ENCODE results near the gene GZMB.

Gene GZMB

GRCh38 chr14:24630872-24631477 lies 3.0 kb downstream of the GZMB start:
- TF ChIP-seq CTCF (IDR thresholded peaks at IDR 0.05), result no peak
- no peak for TF ChIP-seq ZFX (IDR thresholded peaks at IDR 0.05; ENCODE audit: borderline replicate concordance)
- no peak overlapping the region for H3K27ac ChIP-seq

- TF ChIP-seq ZFX (IDR thresholded peaks at IDR 0.05; ENCODE audit: borderline replicate concordance), result no peak
- TF ChIP-seq CTCF (IDR thresholded peaks at IDR 0.05), result no peak
- H3K27ac ChIP-seq, result no peak overlapping the region
Observed at GRCh38 chr14:24630087-24630871, 3.7 kb downstream of the GZMB start.

- H3K27ac ChIP-seq, result no peak overlapping the region
- TF ChIP-seq ZFX (IDR thresholded peaks at IDR 0.05; ENCODE audit: borderline replicate concordance) (no peak), CTCF (IDR thresholded peaks at IDR 0.05) (no peak)
Observed at GRCh38 chr14:24629521-24629920, 4.5 kb downstream of the GZMB start.

GRCh38 chr14:24613747-24614146 lies 20.2 kb downstream of the GZMB start:
- H3K27ac ChIP-seq, result no peak overlapping the region
- TF ChIP-seq ZFX (IDR thresholded peaks at IDR 0.05; ENCODE audit: borderline replicate concordance) (no peak), CTCF (IDR thresholded peaks at IDR 0.05) (no peak)

- TF ChIP-seq CTCF (IDR thresholded peaks at IDR 0.05) (no peak), ZFX (IDR thresholded peaks at IDR 0.05; ENCODE audit: borderline replicate concordance) (no peak)
- no peak overlapping the region for H3K27ac ChIP-seq
Observed at GRCh38 chr14:24613241-24613640, 20.7 kb downstream of the GZMB start.

- no peak for TF ChIP-seq CTCF (IDR thresholded peaks at IDR 0.05)
- TF ChIP-seq ZFX (IDR thresholded peaks at IDR 0.05; ENCODE audit: borderline replicate concordance), result no peak
- H3K27ac ChIP-seq, result no peak overlapping the region
Observed at GRCh38 chr14:24612196-24612595, 21.8 kb downstream of the GZMB start.

GRCh38 chr14:24609655-24610344 lies 24.2 kb downstream of the GZMB start, which contains the start of gene GZMH:
Gene GZMH (minus strand): TSS chr14:24609685. CDS start chr14:24609613, 72 bp downstream.
- TF ChIP-seq ZFX (IDR thresholded peaks at IDR 0.05; ENCODE audit: borderline replicate concordance) (no peak), CTCF (IDR thresholded peaks at IDR 0.05) (no peak)
- no peak within 1 kb of the TSS for H3K27ac ChIP-seq

Measured in 22Rv1 (cell line).